MM.1S (cell line): ENCODE results near the gene FAM47E.

Experiments
- EZH2 ChIP-seq: fragments of 300-600 bp; sonication (generic); optimal IDR thresholded peaks from 2 replicates; pipeline ENCODE3; 2017; ENCODE audit warnings: low read depth, mild to moderate bottlenecking, antibody characterized with exemption, low read length, mixed read lengths
- EZH2phosphoT487 ChIP-seq: fragments of 300-600 bp; sonication (generic); IDR thresholded peaks from 2 replicates; pipeline ENCODE4 v1.6.1; 2018; ENCODE audit warnings: antibody characterized with exemption, low read length
- TF ChIP-seq, protein P1 (sequence below): fragments of 300-600 bp; sonication (generic); IDR thresholded peaks from 2 replicates; pipeline ENCODE4 v1.5.1; 2016; ENCODE audit warnings: antibody characterized with exemption, low read length, mixed read lengths

DNA sequence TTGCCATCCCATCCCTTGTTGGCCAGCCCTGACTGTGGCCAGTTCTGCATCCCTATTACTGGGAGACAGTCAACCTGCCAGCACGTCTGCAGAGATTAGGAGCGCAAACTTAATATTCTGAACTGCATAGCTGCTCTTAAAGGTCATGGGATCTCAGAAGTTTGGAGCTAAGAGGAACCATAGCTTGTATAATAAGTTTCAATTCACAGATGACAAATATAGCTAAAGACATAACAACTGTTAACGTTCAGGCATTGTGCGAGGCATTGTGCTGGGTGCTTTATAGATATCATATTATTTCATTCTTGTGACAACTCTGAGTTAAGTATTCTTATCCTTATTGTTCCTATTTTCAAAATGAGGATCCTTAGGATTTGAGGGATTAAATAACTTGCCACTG, 41.6 kb upstream of the FAM47E start:
- TF ChIP-seq, protein P1, sequence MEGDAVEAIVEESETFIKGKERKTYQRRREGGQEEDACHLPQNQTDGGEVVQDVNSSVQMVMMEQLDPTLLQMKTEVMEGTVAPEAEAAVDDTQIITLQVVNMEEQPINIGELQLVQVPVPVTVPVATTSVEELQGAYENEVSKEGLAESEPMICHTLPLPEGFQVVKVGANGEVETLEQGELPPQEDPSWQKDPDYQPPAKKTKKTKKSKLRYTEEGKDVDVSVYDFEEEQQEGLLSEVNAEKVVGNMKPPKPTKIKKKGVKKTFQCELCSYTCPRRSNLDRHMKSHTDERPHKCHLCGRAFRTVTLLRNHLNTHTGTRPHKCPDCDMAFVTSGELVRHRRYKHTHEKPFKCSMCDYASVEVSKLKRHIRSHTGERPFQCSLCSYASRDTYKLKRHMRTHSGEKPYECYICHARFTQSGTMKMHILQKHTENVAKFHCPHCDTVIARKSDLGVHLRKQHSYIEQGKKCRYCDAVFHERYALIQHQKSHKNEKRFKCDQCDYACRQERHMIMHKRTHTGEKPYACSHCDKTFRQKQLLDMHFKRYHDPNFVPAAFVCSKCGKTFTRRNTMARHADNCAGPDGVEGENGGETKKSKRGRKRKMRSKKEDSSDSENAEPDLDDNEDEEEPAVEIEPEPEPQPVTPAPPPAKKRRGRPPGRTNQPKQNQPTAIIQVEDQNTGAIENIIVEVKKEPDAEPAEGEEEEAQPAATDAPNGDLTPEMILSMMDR = no peak
- TF ChIP-seq EZH2 (no peak), EZH2phosphoT487 (no peak)
